A549 (cell line): ENCODE data around the gene KRTCAP2.

Source experiments
- BHLHE40 ChIP-seq: IDR thresholded peaks from 2 replicates; pipeline ENCODE4 v1.6.1; 2012; ENCODE audit warnings: low read depth, low read length, inconsistent platforms
- CEBPB ChIP-seq, 2 experiments: fragments of >200 bp in 1 of 2; sonication (Bioruptor Twin) in 1 of 2; formaldehyde crosslinking in 1 of 2; IDR thresholded peaks; 2 replicates each; pipeline ENCODE4 v1.6.1; 2012 to 2016
- CHD2 ChIP-seq: fragments of 150-350 bp; IDR thresholded peaks from 2 replicates; pipeline ENCODE4 v1.6.1; 2014; ENCODE audit warnings: low read length; ENCODE audit not compliant: partially characterized antibody
- ESRRA ChIP-seq: fragments of 150-350 bp; IDR thresholded peaks from 2 replicates; pipeline ENCODE4 v1.6.1; 2014; ENCODE audit warnings: mild to moderate bottlenecking, low read length, borderline replicate concordance
- KDM1A ChIP-seq: fragments of 200-600 bp; sonication (generic); IDR thresholded peaks from 2 replicates; pipeline ENCODE4 v1.6.1; 2016; ENCODE audit warnings: low read depth, mild to moderate bottlenecking
- KDM5A ChIP-seq: fragments of 200-600 bp; sonication (generic); IDR thresholded peaks from 2 replicates; pipeline ENCODE4 v1.6.1; 2016; ENCODE audit warnings: antibody characterized with exemption, mild to moderate bottlenecking
- NPAS2 ChIP-seq: fragments of 250-450 bp; sonication (Bioruptor Pico); IDR thresholded peaks from 2 replicates; pipeline ENCODE4 v1.8.0; 2022; ENCODE audit warnings: mild to moderate bottlenecking, moderate library complexity, borderline replicate concordance
- POLR2A ChIP-seq: IDR thresholded peaks from 2 replicates; pipeline ENCODE4 v1.6.1; 2012; ENCODE audit warnings: mild to moderate bottlenecking, low read length
- POLR2AphosphoS2 ChIP-seq: conservative IDR thresholded peaks from 2 replicates; pipeline ENCODE4 v1.6.1; 2012; ENCODE audit warnings: low read length, improper control_type of control experiment, inconsistent platforms
- RAD21 ChIP-seq, 2 experiments: fragments of >200 bp in 1 of 2; sonication (Bioruptor Twin) in 1 of 2; formaldehyde crosslinking in 1 of 2; IDR thresholded peaks in 1 of 2; conservative IDR thresholded peaks in 1 of 2; 2 replicates in 1 of 2; 3 replicates in 1 of 2; pipeline ENCODE4 v1.6.1; 2012 to 2018; ENCODE audit warnings: inconsistent platforms in 1 of 2
- TF ChIP-seq, protein P1 (sequence below): IDR thresholded peaks from 2 replicates; pipeline ENCODE4 v1.6.1; 2012
- TF ChIP-seq, protein P2 (sequence below): fragments of >200 bp; sonication (Bioruptor Twin); formaldehyde crosslinking; IDR thresholded peaks from 3 replicates; pipeline ENCODE4 v1.5.1; 2016
- TF ChIP-seq, protein P3 (sequence below): fragments of 450-650 bp; IDR thresholded peaks from 2 replicates; pipeline ENCODE4 v1.6.1; 2014; ENCODE audit warnings: antibody characterized with exemption

DNA sequence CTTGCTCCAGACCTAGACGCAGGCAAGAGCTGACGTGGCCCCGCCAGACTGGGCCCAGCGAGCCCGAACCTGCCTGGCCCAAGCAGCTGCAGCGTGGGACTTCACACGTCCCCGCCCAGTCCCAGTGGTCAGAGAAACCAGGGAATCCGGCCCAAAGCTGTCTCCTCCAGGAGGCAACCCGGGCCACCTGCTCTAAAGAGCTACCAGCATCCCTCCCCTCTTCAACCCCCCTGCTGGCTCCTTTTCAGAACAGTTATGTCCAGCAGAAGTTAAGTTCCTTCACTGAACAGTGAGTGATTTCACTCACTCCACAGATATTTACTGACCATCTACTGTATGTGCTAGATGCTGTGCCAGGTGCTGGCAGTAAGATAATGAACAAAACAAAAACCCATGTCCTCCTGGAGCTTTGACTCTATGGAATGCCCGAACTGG is 47.6 kb downstream of the KRTCAP2 start:
- TF ChIP-seq CHD2 (no peak), ESRRA (no peak), POLR2A (no peak), CEBPB (IDR thresholded peaks at IDR 0.05) (no peak), NPAS2 (CRISPR knock-in tag) (no peak), RAD21 (conservative IDR thresholded peaks at IDR 0.05 in 1 of 2, IDR thresholded peaks at IDR 0.05 in 1 of 2) (no peak), BHLHE40 (no peak), POLR2AphosphoS2 (no peak), KDM1A (no peak), KDM5A (no peak)
- TF ChIP-seq, protein P1, sequence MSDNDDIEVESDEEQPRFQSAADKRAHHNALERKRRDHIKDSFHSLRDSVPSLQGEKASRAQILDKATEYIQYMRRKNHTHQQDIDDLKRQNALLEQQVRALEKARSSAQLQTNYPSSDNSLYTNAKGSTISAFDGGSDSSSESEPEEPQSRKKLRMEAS: no peak
- TF ChIP-seq, protein P2, sequence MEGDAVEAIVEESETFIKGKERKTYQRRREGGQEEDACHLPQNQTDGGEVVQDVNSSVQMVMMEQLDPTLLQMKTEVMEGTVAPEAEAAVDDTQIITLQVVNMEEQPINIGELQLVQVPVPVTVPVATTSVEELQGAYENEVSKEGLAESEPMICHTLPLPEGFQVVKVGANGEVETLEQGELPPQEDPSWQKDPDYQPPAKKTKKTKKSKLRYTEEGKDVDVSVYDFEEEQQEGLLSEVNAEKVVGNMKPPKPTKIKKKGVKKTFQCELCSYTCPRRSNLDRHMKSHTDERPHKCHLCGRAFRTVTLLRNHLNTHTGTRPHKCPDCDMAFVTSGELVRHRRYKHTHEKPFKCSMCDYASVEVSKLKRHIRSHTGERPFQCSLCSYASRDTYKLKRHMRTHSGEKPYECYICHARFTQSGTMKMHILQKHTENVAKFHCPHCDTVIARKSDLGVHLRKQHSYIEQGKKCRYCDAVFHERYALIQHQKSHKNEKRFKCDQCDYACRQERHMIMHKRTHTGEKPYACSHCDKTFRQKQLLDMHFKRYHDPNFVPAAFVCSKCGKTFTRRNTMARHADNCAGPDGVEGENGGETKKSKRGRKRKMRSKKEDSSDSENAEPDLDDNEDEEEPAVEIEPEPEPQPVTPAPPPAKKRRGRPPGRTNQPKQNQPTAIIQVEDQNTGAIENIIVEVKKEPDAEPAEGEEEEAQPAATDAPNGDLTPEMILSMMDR: no peak
- TF ChIP-seq, protein P3, sequence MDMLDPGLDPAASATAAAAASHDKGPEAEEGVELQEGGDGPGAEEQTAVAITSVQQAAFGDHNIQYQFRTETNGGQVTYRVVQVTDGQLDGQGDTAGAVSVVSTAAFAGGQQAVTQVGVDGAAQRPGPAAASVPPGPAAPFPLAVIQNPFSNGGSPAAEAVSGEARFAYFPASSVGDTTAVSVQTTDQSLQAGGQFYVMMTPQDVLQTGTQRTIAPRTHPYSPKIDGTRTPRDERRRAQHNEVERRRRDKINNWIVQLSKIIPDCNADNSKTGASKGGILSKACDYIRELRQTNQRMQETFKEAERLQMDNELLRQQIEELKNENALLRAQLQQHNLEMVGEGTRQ: no peak
